ENCODE measurements around the gene RNF224. TPM values are rescaled to one million over a fixed set of nuclear protein-coding genes. Genes with fewer than 3 reads are reported as not detected.

The RNF224 gene
- total RNA-seq, 1 donor from 2014 or later, result not detected

GRCh38 chr9:137191691-137192447 lies 35.4 kb upstream of the RNF224 start:
- no peak for DNase-seq (ENCODE audit: extremely low read depth, low read depth, low spot score)

- DNase-seq (ENCODE audit: extremely low read depth, low read depth, low spot score), result no peak
These were observed 34.9 kb upstream of the RNF224 start for GRCh38 chr9:137192448-137192780.

GRCh38 chr9:137192859-137193258 lies 34.4 kb upstream of the RNF224 start:
- DNase-seq (ENCODE audit: extremely low read depth, low read depth, low spot score), result no peak

GRCh38 chr9:137193771-137194170 lies 33.5 kb upstream of the RNF224 start:
- DNase-seq (ENCODE audit: extremely low read depth, low read depth, low spot score), result no peak

GRCh38 chr9:137194388-137194787 lies 32.9 kb upstream of the RNF224 start:
- no peak for DNase-seq (ENCODE audit: extremely low read depth, low read depth, low spot score)

- no peak for DNase-seq (ENCODE audit: extremely low read depth, low read depth, low spot score)
These were observed 32.4 kb upstream of the RNF224 start for GRCh38 chr9:137194909-137195308.

- no peak for DNase-seq (ENCODE audit: extremely low read depth, low read depth, low spot score)
These were observed 31.6 kb upstream of the RNF224 start for GRCh38 chr9:137195525-137196220.

- DNase-seq (ENCODE audit: extremely low read depth, low read depth, low spot score), result no peak
These were observed 29.0 kb upstream of the RNF224 start for GRCh38 chr9:137198051-137198901.

- DNase-seq (ENCODE audit: extremely low read depth, low read depth, low spot score), result no peak
These were observed 28.4 kb upstream of the RNF224 start for GRCh38 chr9:137198902-137199283.

- DNase-seq (ENCODE audit: extremely low read depth, low read depth, low spot score), result no peak
These were observed 27.7 kb upstream of the RNF224 start for GRCh38 chr9:137199411-137200121.

GRCh38 chr9:137200311-137201204 lies 26.7 kb upstream of the RNF224 start, which contains the start of gene TPRN:
TPRN (minus strand) TSS chr9:137200741; CDS start chr9:137200711, 30 bp downstream.
- DNase-seq (ENCODE audit: extremely low read depth, low read depth, low spot score), result peak; percentile 76

- no peak for DNase-seq (ENCODE audit: extremely low read depth, low read depth, low spot score)
These were observed 26.0 kb upstream of the RNF224 start for GRCh38 chr9:137201205-137201868.

GRCh38 chr9:137202966-137203365 lies 24.3 kb upstream of the RNF224 start:
- DNase-seq (ENCODE audit: extremely low read depth, low read depth, low spot score), result no peak

GRCh38 chr9:137204731-137205125 lies 22.6 kb upstream of the RNF224 start:
- no peak for DNase-seq (ENCODE audit: extremely low read depth, low read depth, low spot score)

- no peak for DNase-seq (ENCODE audit: extremely low read depth, low read depth, low spot score)
These were observed 21.9 kb upstream of the RNF224 start, which contains the start of the genes NDOR1 and TMEM203 for GRCh38 chr9:137205126-137206069. NDOR1 (plus strand) TSS chr9:137205700; CDS start chr9:137205778, 78 bp downstream. TMEM203 (minus strand) TSS chr9:137205648; CDS start chr9:137205414, 234 bp downstream.

GRCh38 chr9:137206602-137207001 lies 20.7 kb upstream of the RNF224 start:
- DNase-seq (ENCODE audit: extremely low read depth, low read depth, low spot score), result no peak

- no peak for DNase-seq (ENCODE audit: extremely low read depth, low read depth, low spot score)
These were observed 15.8 kb upstream of the RNF224 start for GRCh38 chr9:137211532-137211931.

GRCh38 chr9:137212520-137212919 lies 14.8 kb upstream of the RNF224 start:
- DNase-seq (ENCODE audit: extremely low read depth, low read depth, low spot score), result no peak
